ENCODE results near the gene PDE4B.
"Not testable (repeated sequence)": the region's sequence is repeated elsewhere in the genome, so short reads cannot be mapped to it uniquely, and the experiment has no call there.

Gene PDE4B

GRCh38 chr1:66412704-66413103 lies 620.0 kb downstream of the PDE4B start:
- TF ChIP-seq TAF1 (IDR thresholded peaks at IDR 0.05; ENCODE audit: low read depth, low read length) (no peak), POLR2AphosphoS5 (IDR thresholded peaks at IDR 0.05; ENCODE audit: low read depth, low read length) (no peak), POLR2A (IDR thresholded peaks at IDR 0.05; ENCODE audit: low read depth, low read length) (no peak), SPI1 (IDR thresholded peaks at IDR 0.05; ENCODE audit: low read depth, low read length) (no peak), POU2F2 (IDR thresholded peaks at IDR 0.05; ENCODE audit: low read depth, low read length) (no peak), PAX5 (IDR thresholded peaks at IDR 0.05; ENCODE audit: insufficient read depth, low read length, severe bottlenecking) (no peak)
- FAIRE-seq (no peak), DNase-seq (ENCODE audit: insufficient read length, low spot score) (no peak)

- FAIRE-seq (peak; percentile 20), DNase-seq (ENCODE audit: insufficient read length, low spot score) (no peak)
- TF ChIP-seq TAF1 (IDR thresholded peaks at IDR 0.05; ENCODE audit: low read depth, low read length) = no peak
- no peak for TF ChIP-seq PAX5 (IDR thresholded peaks at IDR 0.05; ENCODE audit: insufficient read depth, low read length, severe bottlenecking)
- TF ChIP-seq SPI1 (IDR thresholded peaks at IDR 0.05; ENCODE audit: low read depth, low read length) = no peak
- no peak for TF ChIP-seq POLR2AphosphoS5 (IDR thresholded peaks at IDR 0.05; ENCODE audit: low read depth, low read length)
- no peak for TF ChIP-seq POU2F2 (IDR thresholded peaks at IDR 0.05; ENCODE audit: low read depth, low read length)
- no peak for TF ChIP-seq POLR2A (IDR thresholded peaks at IDR 0.05; ENCODE audit: low read depth, low read length)
Measured at GRCh38 chr1:66413136-66413837, 620.6 kb downstream of the PDE4B start.

- TF ChIP-seq POLR2AphosphoS5 (IDR thresholded peaks at IDR 0.05; ENCODE audit: low read depth, low read length) (no peak), TAF1 (IDR thresholded peaks at IDR 0.05; ENCODE audit: low read depth, low read length) (no peak), POU2F2 (IDR thresholded peaks at IDR 0.05; ENCODE audit: low read depth, low read length) (no peak), POLR2A (IDR thresholded peaks at IDR 0.05; ENCODE audit: low read depth, low read length) (no peak), SPI1 (IDR thresholded peaks at IDR 0.05; ENCODE audit: low read depth, low read length) (no peak), PAX5 (IDR thresholded peaks at IDR 0.05; ENCODE audit: insufficient read depth, low read length, severe bottlenecking) (no peak)
- DNase-seq (ENCODE audit: insufficient read length, low spot score) (no peak), FAIRE-seq (no peak)
Measured at GRCh38 chr1:66413838-66414175, 621.1 kb downstream of the PDE4B start.

DNA sequence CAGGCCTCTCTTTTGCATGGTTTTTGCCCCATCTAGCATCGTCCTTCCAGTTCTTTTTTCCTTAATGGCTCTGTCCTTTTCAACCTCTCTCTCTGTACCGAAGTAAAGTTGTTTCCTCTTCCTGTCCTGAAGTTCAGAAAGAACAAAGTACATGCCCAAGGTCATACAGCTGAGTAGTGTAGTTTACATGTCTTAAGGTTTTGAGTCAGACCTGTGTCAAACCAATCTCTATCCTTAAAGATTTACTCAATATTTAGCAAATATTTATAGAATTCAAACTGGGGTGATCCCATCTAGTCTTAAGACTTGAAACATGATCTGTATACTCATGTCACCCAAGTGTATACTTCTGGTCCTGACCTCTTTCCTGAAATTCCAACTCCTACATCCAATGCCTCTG lies 622.6 kb downstream of the PDE4B start:
- no peak for TF ChIP-seq PAX5 (IDR thresholded peaks at IDR 0.05; ENCODE audit: insufficient read depth, low read length, severe bottlenecking)
- no peak for TF ChIP-seq POLR2AphosphoS5 (IDR thresholded peaks at IDR 0.05; ENCODE audit: low read depth, low read length)
- no peak for TF ChIP-seq POLR2A (IDR thresholded peaks at IDR 0.05; ENCODE audit: low read depth, low read length)
- TF ChIP-seq POU2F2 (IDR thresholded peaks at IDR 0.05; ENCODE audit: low read depth, low read length) = no peak
- TF ChIP-seq TAF1 (IDR thresholded peaks at IDR 0.05; ENCODE audit: low read depth, low read length) = no peak
- no peak for TF ChIP-seq SPI1 (IDR thresholded peaks at IDR 0.05; ENCODE audit: low read depth, low read length)
- FAIRE-seq (no peak), DNase-seq (ENCODE audit: insufficient read length, low spot score) (no peak)

DNA sequence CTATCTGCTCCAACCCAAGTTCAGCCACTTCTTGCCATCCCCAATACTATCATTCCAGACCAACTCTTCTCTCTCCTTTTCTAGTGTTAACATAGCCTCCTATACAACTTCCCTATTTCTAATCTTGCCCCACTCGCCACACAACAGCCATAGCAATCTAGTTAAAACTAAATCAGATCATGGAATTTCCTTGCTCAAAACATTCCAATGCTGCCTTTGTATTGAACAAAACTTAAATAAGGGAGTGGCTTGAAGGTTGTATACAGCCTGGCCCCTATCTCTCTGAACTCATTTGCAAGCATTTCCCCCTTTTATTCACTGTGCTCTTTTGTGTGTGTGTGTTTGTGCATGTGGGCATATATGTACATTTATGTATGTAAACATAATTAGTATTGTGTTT lies 623.2 kb downstream of the PDE4B start:
- DNase-seq (ENCODE audit: insufficient read length, low spot score) = no peak
- no peak for FAIRE-seq
- TF ChIP-seq PAX5 (IDR thresholded peaks at IDR 0.05; ENCODE audit: insufficient read depth, low read length, severe bottlenecking) = no peak
- no peak for TF ChIP-seq POLR2AphosphoS5 (IDR thresholded peaks at IDR 0.05; ENCODE audit: low read depth, low read length)
- no peak for TF ChIP-seq SPI1 (IDR thresholded peaks at IDR 0.05; ENCODE audit: low read depth, low read length)
- no peak for TF ChIP-seq POU2F2 (IDR thresholded peaks at IDR 0.05; ENCODE audit: low read depth, low read length)
- no peak for TF ChIP-seq POLR2A (IDR thresholded peaks at IDR 0.05; ENCODE audit: low read depth, low read length)
- no peak for TF ChIP-seq TAF1 (IDR thresholded peaks at IDR 0.05; ENCODE audit: low read depth, low read length)

GRCh38 chr1:66416295-66416694 lies 623.6 kb downstream of the PDE4B start:
- DNase-seq (ENCODE audit: insufficient read length, low spot score) = no peak
- TF ChIP-seq TAF1 (IDR thresholded peaks at IDR 0.05; ENCODE audit: low read depth, low read length) (no peak), POLR2A (IDR thresholded peaks at IDR 0.05; ENCODE audit: low read depth, low read length) (no peak), POLR2AphosphoS5 (IDR thresholded peaks at IDR 0.05; ENCODE audit: low read depth, low read length) (no peak), PAX5 (IDR thresholded peaks at IDR 0.05; ENCODE audit: insufficient read depth, low read length, severe bottlenecking) (no peak), SPI1 (IDR thresholded peaks at IDR 0.05; ENCODE audit: low read depth, low read length) (no peak), POU2F2 (IDR thresholded peaks at IDR 0.05; ENCODE audit: low read depth, low read length) (no peak)
- FAIRE-seq = no peak

GRCh38 chr1:66418021-66418420 lies 625.3 kb downstream of the PDE4B start:
- DNase-seq (ENCODE audit: insufficient read length, low spot score) (no peak), FAIRE-seq (no peak)

GRCh38 chr1:66420171-66420570 lies 627.5 kb downstream of the PDE4B start:
- not testable (repeated sequence) for DNase-seq (ENCODE audit: insufficient read length, low spot score); FAIRE-seq

More at GRCh38 chr1:66418021-66418420, 625.3 kb downstream of the PDE4B start:
- no peak for TF ChIP-seq POU2F2 (IDR thresholded peaks at IDR 0.05; ENCODE audit: low read depth, low read length)
- TF ChIP-seq POLR2AphosphoS5 (IDR thresholded peaks at IDR 0.05; ENCODE audit: low read depth, low read length) = no peak
- TF ChIP-seq SPI1 (IDR thresholded peaks at IDR 0.05; ENCODE audit: low read depth, low read length) = no peak
- no peak for TF ChIP-seq PAX5 (IDR thresholded peaks at IDR 0.05; ENCODE audit: insufficient read depth, low read length, severe bottlenecking)
- TF ChIP-seq TAF1 (IDR thresholded peaks at IDR 0.05; ENCODE audit: low read depth, low read length) = no peak
- TF ChIP-seq POLR2A (IDR thresholded peaks at IDR 0.05; ENCODE audit: low read depth, low read length) = no peak

GRCh38 chr1:66420906-66421305 lies 628.2 kb downstream of the PDE4B start:
- not testable (repeated sequence) for FAIRE-seq

DNA sequence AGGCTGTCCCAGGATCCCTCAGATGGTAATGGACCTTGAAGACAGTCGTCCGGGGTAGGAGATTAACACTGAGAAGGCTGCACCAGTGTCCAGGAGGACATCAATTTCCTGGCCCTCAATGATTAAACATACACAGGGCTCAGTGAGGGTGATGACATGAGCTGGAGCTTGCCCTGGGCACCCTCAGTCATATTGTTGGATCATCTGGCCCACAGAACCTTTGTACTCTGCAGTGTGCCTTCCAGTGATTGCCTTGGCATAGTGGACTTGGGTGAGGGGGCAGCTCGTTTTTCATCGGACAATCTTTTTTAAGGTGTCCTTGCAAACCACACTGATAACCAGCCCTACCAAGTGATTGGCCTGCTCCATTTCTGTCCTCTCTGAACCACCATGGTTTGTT lies 630.1 kb downstream of the PDE4B start:
- no peak for FAIRE-seq
- TF ChIP-seq POLR2A (IDR thresholded peaks at IDR 0.05; ENCODE audit: low read depth, low read length) (no peak), POLR2AphosphoS5 (IDR thresholded peaks at IDR 0.05; ENCODE audit: low read depth, low read length) (no peak), PAX5 (IDR thresholded peaks at IDR 0.05; ENCODE audit: insufficient read depth, low read length, severe bottlenecking) (no peak), POU2F2 (IDR thresholded peaks at IDR 0.05; ENCODE audit: low read depth, low read length) (no peak), SPI1 (IDR thresholded peaks at IDR 0.05; ENCODE audit: low read depth, low read length) (no peak), TAF1 (IDR thresholded peaks at IDR 0.05; ENCODE audit: low read depth, low read length) (no peak)
- no peak for DNase-seq (ENCODE audit: insufficient read length, low spot score)

More at GRCh38 chr1:66420906-66421305, 628.2 kb downstream of the PDE4B start:
- DNase-seq (ENCODE audit: insufficient read length, low spot score) = not testable (repeated sequence)
